Activated CD4-positive, alpha-beta T cell treated with anti-CD3 and anti-CD28 coated beads, Interleukin-2, amount 50 U/mL, for 4 hours (primary cell): ENCODE results near the gene LRRC58.
"Not testable (repeated sequence)": the region's sequence is repeated elsewhere in the genome, so short reads cannot be mapped to it uniquely, and the experiment has no call there.

Experiments
- DNase-seq, 2 experiments: peaks; one replicate each; pipeline ENCODE4 v3.0.0-alpha.2; 2020

LRRC58 gene

GRCh38 chr3:120338517-120338916 is 10.6 kb downstream of the LRRC58 start:
- no peak for DNase-seq

DNA sequence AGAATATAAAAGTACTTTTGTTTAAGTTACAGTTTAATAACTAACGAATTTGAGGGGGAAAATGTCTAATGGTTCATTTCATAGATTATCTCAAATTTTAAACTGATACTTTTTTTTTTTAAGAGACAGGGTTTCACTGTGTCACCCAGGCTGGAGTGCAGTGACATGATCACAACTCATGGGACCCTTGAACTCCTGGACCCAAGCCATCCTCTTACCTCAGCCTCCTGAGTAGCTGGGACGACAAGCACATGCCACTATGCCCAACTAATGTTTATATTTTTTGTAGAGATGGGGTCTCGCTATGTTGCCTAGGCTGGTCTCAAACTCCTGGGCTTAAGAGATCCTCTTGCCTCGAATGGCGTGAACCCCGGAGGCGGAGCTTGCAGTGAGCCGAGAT is 16.5 kb downstream of the LRRC58 start:
- DNase-seq, result no peak

DNA sequence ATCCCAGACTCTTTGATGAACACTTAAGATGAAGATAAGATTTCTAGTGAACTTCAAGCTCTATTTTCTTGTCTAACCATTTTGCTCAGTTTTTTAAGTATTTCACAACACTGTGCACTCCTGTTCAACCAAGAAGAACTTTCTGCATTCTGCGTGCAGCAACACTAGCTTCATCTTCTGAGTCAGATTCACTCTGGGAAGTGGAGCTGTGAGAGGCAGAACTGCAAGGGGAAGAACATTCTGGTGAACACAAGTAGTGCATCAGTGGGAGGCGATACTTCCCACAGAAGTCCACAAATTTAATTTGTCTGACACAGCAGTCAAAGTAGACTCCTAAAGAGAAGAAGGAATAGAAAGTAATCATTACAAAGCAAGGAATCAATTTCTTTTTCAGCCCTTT is 18.1 kb downstream of the LRRC58 start:
- DNase-seq, result no peak

DNA sequence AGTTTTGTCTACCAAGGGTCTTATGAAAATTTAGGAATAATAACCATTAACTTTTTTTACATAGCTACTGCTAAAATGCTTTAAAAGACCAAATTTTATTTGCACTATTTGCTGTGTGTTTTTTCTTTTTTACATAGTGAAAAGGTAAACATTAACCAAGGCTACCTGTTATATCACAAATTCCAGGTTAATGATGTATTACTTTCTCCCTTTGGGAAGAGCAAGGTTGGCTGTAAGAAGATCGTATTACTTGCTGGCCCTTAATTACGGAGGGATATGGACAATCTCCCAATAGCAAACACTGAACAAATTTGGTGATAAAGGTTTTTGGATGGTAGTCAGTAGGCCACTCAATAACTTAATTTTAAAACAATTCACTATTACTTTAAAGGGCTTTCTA is 22.4 kb downstream of the LRRC58 start:
- DNase-seq, result no peak

- no peak for DNase-seq
These were observed 25.0 kb downstream of the LRRC58 start for GRCh38 chr3:120324190-120324589.

DNA sequence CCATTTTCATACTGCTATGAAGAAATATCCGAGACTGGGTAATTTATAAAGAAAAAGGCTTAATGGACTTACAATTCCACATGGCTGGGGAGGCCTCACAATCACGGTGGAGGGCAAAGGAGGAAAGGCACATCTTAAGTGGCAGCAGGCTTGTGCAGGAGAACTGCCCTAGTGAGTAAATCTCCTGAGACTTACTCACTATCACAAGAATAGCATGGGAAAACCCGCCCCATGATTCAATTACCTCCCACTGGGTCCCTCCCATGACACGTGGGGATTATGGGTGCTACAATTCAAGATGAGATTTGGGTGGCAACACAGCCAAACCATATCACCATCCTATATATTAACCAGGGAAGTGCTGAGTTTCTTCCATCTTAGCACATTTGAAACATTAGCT is 25.4 kb downstream of the LRRC58 start:
- not testable (repeated sequence) for DNase-seq

- DNase-seq, result no peak
These were observed 37.0 kb downstream of the LRRC58 start for GRCh38 chr3:120311863-120312794.

GRCh38 chr3:120306519-120307455 is 42.4 kb downstream of the LRRC58 start:
- no peak for DNase-seq

DNA sequence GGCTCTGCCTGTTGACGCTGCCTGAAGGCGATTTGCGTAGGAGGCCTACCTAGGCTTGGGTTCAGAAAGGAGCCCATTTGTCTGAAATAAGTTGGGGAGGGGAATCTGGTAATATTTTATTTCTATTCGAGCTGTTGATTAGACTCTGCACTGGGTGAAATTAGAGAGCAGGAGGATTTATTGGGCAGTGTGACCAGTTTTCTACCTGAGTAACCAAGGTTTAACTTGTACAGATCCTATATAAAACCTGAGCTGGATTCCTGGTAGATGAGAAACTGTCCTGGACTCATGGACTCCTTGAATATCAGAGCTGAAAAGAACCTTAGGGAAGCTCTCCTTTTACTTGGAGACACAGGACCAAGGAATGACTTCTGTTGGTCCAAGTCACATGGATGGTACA is 44.5 kb downstream of the LRRC58 start:
- no peak for DNase-seq

- DNase-seq, result no peak
These were observed 46.8 kb downstream of the LRRC58 start for GRCh38 chr3:120302361-120302760.

DNA sequence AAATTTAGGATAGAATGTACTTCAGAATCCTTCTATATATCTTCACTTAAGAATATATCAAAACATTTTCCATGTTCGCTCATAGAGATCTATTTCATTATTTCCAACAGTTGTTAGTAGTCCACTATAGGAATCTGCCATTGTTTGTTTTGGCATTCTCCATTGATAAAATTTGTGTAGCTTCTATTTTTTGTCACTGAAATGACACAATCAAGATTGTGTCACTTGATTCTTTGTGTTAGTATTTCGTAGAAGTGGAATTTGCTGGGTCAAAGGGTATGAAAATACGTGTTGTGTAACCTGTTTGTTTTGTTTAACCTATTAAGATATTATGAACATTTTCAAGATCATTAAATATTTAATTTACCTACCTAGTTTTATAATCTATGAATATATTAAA is 48.2 kb downstream of the LRRC58 start:
- DNase-seq, result no peak

DNA sequence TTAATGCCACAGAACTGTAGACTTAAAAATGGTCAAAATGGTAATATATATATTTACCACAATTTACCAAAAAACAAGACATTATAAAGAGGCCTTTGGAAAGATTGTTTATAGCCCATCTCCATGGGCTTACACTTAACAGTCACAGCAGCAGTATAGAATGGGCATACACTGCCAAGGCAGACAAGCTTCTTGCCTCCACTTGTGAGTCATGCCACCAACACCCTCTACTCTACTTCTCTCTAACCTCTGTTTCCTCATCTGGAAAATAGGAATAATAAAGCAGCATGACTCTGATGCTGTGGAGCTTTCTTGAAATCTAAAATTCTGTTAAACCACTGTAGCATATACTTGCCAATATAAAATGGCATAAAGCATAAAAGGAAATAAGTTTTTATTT is 49.8 kb downstream of the LRRC58 start:
- DNase-seq, result no peak

- no peak for DNase-seq
These were observed 50.2 kb downstream of the LRRC58 start for GRCh38 chr3:120298996-120299395.

- not testable (repeated sequence) for DNase-seq
These were observed 57.6 kb downstream of the LRRC58 start for GRCh38 chr3:120291552-120291951.

DNA sequence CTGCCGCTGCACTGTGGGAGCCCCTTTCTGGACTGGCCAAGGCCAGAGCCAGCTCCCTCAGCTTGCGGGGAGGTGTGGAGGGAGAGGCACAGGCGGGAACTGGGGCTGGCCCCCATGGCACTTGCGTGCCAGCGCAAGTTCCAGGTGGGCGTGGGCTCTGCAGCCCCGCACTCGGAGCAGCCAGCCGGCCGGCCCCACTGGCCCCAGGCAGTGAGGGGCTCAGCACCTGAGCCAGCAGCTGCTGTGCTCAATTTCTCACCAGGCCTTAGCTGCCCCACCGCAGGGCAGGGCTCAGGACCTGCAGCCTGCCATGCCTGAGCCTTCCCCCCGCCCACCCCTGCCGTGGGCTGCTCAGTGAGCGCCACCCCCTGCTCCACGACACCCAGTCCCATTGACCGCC is 59.5 kb downstream of the LRRC58 start:
- DNase-seq, result no peak

- DNase-seq, result no peak
These were observed 62.7 kb downstream of the LRRC58 start for GRCh38 chr3:120286465-120286864.

DNA sequence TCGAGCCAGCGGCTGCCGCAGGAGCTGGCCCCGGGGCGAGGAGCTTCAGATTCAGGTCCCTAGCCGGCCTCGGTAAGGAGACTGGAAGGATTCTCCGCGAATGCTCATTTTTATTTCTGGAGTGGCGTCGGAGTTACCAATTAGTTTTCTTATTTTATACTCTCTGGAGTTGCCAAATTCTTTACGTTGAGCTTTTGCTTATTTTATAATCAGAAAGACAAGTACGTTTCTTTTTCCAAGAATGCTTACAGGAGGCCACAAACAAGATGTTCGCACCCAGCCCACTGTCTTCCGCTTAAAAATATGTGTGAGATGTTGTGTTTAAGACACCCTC is 63.7 kb downstream of the LRRC58 start:
- DNase-seq, result no peak

DNA sequence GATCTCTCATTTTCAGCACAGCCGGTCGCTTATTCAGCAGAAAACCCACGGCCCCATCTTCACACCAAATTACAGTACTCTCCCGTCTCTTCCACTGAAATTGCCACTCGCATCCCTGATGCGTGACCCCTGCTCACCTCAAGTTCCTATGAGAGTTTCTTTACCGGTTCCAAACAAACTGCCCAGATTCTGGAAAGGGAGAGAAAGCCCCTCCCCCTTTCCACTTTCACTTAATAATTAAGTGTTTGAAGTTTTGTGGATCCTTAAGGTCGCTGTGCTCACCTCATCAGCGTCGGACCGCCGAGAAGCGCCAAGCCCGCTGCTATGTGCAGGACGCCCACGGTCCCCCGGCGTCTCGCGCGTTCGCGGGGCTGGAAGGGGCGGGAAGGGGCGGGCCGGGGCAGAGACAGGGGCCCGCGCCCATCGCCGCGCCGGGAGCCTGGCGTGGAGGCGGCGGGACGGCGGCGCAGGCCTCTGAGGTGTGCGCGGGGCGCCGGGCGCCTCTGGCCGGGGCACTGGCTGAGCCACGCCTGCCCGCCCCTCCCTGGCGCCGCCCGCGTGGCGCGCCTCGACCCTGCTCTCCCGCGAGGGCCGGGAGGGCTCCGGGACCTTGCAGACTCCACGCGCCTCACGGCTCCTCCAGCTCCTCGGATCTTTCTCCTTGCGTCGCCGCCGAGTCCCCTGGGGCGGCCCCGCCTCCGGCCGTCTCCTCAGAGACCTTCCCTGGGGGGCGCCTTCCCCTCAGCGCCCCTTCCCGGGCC is 64.2 kb downstream of the LRRC58 start, which contains the start of gene GPR156:
GPR156 (minus strand) TSS at position 476 of the 761 bp plus-strand sequence. CDS start 41,124 bp downstream, outside the sequence.
- no peak for DNase-seq

DNA sequence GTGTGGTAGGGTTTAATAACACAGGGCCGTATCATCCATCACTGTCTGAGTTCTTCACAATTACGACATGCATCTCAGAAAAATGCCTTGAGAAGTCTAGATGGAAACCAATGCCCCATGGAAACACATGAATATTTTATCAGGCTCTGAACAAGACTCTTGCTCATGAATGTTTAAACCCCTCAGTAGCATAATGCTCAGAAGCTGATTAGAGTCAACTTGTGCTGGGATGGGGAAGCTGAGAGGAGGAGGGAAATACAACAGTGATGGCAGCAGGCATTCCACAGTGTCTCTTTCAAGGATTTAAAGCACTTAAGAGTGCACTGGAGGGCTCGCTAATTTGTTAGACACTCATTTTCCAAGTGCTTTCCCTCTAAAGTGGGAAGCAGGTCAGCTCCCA is 67.9 kb downstream of the LRRC58 start:
- DNase-seq, result no peak

DNA sequence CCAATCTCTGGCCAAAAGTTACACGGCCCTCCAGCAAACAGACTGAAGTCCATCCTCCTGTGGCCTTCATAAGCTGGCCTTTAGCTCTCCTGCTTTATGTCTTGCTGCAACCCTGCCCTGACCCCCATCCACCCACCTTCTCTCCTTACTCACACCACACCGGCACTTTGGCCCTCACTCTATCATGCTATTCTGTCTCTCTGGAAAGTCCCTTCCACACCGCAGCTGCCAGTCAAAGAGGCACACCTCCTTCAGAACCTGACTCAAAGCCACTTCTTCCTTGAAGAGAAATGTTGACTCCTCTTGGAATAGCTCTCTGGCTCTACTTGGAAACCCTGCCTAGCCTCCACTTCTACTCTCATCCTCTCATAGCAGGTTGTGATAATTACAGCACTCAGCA is 68.6 kb downstream of the LRRC58 start:
- DNase-seq, result no peak

GRCh38 chr3:120280026-120280425 is 69.1 kb downstream of the LRRC58 start:
- DNase-seq, result no peak

DNA sequence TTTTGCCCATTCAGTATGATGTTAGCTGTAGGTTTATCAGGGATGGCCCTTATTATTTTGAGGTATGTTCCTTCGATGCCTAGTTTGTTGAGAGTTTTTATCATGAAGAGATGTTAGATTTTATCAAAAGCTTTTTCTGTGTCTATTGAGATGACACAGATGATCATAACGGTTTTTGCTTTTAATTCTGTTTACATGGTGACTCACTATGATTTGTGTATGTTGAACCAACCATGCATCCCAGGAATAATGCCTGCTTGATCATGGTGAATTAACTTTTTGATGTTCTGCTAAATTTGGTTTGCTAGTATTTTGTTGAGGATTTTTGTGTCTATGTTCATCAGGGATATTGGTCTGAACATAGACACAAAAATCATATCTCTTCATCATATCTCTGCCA is 72.4 kb downstream of the LRRC58 start:
- no peak for DNase-seq

- DNase-seq, result no peak
These were observed 73.5 kb downstream of the LRRC58 start for GRCh38 chr3:120275618-120276017.
